GM21529 (cell line): ENCODE measurements around the gene SNCA.
A peak's percentile ranks its signal among the peaks of the same experiment; 100 is the strongest.

ENCODE experiments used
- ATAC-seq: cut with Tn5 transposase; IDR thresholded peaks from one replicate; pipeline ENCODE4 v1.9.1; 2021; ENCODE audit not compliant: unreplicated experiment

Gene SNCA

DNA sequence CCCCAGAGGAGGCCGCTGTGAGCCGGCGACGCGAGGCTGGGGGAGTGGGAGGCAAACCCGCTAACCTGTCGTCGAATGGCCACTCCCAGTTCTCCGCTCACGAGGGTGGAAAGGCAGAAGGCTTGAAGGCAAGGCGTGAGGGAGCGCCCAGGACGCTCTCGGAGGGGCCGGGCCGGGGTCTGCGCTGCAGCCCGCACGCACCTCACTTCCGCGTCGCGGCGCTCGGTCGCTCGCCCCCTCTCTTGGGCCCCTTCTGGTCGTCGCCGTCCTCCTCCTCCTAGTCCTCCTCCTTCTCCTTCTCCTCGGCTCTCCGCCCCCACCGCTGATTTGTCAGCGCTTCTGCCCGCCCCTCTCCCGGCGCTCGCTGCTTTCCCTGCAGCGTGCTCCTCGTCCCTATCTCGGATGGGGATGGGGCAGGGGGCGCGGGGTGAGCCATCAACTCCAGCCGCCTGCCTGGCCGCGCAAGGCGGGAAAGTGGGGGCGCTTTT, at the start of gene SNCA:
Gene SNCA, minus strand, starts transcription at position 265 of the 488 bp plus-strand sequence. CDS start 1,494 bp downstream, outside the sequence.
- ATAC-seq, result no peak

DNA sequence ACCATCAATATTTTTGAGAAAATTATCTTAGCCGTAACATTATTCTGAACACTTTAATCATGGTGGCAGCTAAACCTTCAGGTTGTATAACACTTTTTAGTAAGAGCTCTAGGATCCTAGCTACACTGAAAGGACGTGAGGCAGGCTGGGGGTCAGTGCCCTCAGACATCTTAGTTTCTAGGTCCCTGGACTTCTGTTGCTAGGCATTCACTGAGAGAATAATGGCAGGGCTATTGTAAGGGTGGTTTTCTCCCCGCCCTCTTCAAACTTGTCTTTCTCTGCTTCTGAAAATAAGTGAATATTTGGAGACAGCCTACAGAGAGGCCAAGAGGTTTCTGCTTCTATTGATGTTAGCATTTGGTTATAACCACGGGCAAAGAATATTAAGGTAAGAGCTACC, 42.3 kb upstream of the SNCA start:
- no peak for ATAC-seq

DNA sequence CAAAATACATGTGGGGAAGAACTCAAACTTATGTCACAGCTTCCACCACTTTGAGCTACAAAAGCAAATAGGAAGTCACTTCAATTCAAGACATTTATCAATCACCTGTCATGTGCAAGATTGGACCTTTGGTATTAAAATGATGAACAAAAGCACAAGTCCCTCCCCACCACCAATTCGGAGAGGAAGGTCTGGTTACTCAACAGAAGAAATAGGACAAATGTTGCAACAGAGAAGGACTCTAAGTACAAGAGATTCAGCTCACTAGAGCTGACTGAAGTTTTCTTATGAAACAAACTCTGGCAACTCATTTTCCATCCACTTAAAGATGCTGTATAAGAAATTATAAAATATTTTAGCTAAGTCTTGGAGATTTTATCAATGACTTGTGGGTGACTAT, 41.6 kb upstream of the SNCA start:
- ATAC-seq, result no peak

DNA sequence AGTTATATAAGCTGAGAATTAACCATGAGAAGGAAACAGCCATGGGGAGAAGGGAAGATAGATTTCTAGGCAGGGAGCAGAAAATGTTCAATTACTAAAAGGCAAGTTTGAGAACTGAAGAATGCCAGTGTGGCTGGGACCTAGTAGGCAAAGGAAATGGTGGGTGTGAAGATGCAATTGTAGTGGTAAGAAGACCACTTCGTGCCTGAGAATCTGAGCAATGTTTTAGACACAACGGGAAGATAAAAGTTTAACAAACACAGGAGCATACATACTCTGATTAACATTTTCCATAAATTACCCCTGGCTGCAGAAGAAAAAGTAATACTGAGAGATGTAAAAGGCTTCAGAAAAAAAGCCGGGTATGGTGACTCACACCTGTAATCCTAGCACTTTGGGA, 39.6 kb upstream of the SNCA start:
- ATAC-seq, result no peak

DNA sequence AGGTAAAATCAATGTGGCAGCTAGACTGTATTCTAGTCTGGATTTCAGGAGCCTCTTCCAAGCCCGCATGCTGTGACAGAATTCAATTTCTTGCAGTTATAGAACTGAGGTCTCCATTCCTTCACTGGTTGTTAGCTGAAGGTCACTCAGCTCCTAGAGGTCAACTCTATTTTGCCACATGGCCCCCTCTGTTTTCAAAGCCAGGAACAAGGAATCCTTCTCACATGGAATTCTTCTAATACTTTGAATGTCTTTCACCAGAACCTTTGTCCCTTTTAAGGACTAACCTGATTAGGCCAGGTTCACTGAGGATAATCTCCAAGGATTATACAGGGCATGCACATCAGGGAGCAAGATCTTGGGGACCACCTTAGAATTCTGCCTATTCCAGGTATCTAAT, 34.2 kb upstream of the SNCA start:
- ATAC-seq, result no peak

DNA sequence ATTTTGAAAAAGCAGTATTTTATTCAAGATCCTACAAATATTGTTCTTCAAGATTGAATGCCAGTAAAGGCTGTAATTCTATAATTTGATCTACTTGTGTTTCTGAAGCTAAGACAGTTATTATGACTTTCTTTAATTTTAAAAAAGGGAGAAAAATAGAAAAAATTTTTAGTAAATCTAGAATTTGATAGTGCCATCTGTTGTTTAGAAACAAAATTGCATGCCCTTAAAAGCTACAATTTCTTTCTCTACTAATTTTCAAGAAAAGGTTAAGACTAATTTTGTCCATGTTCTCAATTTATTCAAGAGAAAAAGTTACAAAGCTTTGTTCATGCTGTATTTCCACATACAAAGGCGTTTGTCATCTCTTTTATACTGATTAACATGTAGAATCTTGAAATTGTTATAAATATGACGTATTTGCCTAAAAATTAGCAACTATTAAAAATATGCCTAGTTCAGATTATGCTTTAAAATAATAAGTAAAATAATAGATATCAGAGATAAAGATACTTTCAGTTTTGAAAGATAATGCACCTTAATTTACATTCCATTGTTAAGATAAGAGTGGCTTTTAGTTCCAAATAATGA, 32.1 kb upstream of the SNCA start:
- no peak for ATAC-seq

DNA sequence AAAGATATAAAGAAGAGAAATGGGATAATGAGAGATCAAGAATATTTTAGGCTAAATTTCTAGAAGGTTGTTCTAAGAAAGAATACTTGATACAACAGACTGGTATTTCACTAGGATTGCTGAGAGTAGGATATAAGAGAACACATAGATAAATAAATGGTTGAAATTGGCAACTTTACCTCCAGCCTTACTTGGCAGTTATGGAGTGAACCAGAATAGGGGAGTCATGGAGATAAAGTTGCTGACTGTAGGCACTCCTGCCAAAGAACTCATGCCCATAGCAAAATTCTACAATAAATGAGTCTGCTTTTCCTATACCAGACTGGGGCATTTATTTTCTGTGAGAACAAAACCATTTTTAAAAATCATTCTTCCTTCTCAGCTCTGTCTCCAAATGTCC, 31.3 kb upstream of the SNCA start:
- ATAC-seq, result no peak

DNA sequence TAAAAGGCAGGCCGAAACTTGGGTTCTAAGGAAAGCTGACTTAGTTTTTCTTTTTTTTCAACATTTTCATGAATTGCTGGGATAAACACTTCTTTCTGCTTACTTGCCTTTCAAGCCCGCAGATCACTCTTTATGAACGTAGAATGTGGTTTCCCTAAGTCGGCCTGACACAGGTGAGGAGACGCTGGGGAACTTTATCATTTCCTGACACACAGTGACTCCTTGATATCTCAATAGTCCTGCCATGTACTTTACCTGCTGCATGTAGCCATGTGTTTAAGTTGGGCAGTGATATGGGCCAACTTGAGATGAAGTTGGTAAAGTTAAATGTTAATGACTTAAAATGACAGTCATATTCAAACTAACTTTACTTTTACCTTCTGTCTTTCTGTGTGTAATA, 26.6 kb upstream of the SNCA start:
- ATAC-seq, result no peak

DNA sequence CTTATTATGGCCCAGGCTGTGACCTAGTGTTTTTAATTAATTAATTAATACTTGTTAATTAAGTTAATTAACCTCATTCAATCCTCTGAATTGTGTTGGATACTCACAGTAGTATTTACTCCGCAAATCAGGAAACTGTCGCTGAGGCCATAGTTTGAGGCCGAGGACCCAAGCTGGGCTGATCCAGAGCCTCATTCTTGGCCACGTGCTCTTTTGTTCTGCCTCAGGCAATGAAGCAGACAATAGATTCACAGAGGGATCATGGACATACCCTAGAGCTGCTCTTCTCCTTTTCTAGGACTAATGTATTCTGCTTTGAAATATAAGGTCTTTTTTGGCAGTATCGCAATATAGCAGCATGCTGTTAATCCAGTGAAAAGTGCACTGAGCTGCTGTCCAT, 24.0 kb upstream of the SNCA start:
- ATAC-seq, result no peak

DNA sequence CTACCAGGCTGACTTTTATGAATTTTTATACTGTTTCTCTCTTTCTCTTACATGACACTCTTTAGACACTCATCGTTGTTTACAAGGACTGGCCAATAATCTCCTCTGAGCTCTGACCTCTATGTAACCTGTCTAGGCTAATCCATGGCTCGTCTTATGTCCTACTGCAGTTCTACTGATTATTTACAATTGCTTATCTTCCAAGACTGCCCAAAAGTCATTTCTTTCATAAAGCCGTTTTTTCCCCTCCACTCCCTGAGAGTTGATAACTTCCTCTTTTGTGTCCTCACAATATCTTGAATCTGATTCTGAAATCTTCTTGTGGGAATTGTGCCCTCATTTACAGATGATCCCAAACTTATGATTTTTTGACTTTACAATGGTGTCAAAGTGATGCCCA, 18.3 kb upstream of the SNCA start:
- ATAC-seq, result no peak

DNA sequence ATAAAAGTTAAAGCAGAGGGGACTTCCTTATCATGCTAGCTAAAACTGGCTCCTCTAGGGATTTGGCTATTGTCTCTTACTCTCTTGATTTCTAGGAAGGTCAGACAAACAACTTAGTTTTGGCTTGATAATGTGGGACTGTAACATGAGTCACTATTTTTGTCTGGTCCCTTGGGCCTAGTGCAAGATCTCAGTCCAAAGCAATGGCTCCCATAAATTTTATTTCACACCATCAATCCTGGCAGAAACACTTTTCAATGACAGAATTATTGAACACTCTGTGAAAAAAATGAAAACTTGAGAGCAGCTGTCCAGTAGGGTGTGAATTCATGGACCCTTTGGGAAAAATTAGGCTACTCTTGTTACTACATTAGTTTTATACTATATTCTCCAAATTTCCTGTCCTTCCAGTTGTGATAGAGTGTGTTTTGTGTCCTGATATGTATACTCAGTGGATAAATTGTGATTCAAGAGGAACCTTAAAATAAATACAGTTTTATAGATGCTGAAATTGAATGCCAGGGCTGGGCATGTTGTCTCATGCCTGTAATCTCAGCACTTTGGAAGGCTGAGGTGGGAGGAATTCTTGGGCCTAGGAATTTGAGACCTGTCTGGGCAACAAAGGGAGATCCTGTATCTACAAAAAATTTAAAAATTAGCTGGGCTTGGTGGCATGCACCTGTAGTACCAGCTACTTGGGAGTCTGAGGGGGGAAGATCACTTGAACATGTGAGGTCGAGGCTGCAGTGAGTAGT, 10.8 kb upstream of the SNCA start:
- ATAC-seq, result no peak

DNA sequence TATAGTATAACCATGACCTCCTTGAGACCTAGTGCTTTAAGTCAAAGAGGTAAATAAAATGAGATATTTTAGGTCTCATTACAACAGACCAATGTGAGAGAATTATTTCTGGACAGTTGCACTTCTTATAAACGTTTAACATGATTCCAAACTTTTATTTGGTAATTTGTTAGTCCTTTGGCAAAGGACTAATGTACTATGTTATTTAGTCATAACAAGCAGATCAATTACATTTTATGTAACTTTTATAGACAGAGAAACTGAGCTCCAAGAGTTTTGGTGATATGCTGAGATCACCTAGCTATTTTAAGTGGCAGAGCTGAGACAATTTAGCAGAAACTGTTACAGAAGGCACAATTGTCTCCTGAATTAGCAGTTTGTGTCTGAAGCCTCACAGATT, 2.6 kb upstream of the SNCA start:
- ATAC-seq, result no peak

DNA sequence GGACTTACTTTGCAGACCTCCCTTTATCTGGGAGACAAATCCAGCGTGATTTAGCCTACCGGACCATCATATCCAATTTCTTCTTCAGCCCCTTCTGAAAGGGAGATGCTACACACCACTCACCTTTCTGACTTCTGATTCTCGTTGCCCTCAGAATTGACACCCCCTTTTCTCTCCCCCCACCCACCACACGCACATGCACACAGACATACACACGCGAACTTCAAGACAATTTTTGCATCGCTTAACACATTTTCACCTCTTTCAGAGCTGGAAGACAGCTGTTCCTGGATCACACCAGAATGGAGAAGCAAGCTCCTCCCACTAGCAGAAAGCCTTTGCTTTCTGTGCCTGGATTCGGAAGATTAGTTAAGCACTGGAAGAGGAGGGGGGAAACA, 1.0 kb upstream of the SNCA start:
- ATAC-seq, result no peak

DNA sequence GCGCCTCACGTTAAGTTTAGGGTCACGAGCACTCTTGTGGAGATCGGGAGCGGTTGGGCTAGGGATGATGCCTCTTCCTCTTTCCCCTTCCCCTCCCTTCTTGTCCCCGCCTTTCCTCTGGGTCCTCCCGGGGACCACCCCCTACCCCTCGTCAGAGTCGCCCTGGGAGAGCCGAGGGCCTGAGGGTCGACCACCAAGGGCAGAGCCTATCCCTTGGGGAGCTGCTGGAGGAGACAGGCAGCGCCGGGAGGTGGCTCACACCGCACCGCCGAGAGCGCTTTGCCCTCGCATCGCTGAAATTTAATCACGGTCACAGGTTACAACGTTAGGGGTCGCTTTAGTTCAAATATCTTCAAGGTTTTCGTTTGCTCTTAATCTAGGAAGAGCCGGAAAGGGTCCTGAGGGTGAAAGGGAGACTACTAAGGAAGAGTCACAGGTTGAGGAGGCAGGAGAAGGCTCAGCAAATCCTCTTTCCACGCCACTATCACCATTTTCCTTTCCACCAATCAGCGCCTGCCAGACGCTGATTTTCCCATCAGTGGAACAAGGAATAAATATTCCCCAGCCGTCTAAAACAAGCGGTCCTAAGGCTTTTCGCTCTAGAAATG, 528 bp upstream of the SNCA start:
- ATAC-seq, result peak; percentile 46

DNA sequence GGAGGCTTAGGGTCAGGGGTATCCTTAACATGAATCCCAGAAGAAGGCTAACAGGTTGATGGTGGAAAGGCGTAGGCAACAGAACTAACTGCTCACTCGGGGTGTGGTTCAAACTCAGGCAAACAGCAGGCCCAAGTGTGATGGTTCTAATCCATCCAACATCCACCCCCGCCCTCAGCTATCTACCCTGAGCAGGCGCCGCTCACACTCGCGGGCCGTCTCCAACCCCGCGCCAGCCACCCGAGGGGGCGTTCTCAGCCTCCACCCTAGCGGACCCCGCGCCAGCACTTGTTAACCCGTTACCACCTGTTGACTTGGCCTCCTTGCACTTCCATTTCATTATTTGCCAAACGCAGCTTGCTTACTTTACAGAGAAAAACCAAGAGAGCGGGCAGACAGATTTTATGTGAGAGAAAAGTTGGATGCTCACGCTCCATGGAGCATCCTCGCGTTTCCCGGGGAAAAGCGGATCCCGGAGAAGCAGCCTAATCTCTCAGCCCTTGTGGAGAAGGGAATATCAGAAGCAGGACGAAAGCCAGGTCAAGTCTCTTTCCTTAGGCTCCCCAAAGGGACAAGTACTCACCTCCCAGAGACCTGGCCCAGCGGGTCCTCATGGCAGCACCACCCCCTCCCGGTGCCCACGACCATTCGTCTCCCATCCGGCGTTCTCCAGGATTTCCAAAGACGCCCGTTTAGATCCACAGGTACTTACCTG, 773 bp downstream of the SNCA start:
- ATAC-seq, result no peak

DNA sequence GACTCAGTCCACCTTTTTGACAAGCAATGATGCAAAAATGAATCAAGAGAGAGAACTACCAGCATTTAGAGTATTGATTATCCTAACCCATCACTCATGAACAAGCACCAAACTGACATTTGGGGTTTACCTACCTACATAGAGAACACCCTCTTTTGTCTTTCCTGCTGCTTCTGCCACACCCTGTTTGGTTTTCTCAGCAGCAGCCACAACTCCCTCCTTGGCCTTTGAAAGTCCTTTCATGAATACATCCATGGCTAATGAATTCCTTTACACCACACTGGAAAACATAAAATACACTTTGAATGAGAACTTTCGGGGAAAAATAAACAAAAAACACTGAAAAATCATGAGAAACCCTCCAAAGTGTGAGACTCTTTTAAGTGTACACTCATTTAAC, 1.5 kb downstream of the SNCA start:
- ATAC-seq, result no peak

DNA sequence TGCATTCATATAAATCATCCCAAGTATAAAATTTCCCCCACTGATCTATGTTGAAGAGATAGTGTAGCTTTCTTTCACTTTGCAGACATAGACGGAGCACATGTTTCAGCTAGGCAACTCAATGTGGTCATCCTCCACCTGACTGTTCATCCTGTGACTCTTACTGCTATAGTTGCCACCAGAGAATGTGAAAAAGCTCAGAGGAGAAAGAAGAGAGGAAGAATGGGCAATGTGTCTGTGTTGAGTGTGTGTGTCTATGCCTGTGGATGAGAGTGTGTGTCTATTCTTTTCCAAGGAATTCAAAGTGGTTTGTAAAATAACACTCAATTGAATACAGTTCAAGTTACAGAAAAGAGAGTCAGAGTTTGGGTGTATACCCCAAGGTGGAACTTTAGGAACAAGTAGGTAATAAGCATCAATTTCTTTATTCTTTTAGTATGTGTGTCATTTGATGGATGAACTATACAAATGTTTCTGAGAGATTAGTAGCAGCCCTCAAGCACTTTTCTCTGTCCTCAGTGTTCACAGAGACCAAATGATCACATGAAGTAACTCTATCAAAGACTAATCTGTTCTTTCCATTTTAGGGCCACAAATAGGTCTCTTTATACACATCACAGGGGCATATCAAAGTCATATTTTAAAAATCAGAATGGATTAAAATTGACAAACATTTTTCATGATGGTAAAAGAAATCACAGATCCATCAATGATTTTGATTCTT, 2.3 kb downstream of the SNCA start:
- no peak for ATAC-seq

DNA sequence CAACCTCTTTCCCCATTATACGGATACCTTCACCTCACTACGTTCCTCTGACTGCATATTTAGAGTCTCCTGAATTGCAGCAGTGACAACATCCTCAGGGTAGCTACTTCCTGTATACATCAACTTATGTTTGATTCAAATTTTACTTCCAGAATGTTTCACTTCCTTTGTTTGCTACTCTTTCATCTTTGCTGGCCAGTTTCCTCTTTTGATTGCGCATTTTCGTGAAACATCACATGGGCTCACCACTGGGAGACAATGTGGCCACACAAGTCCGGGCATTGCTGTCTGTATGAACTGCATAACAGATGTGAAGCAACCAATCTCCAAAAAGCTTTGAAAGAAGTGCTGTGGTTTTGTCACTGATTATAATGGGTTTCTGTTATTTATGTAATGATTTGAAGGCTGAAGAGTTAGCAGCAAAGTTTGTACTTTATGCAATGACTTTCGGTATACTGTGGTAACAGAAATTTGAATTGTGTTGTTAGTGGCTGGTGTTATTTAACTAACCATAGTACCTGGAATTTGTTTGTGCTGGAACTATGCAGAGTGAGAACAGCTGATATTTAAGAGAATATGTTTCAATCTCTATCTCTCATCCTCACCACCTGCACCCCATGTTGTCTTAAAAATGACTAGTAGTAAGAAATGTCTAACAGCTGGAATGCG, 7.4 kb downstream of the SNCA start:
- peak; percentile 96 for ATAC-seq

DNA sequence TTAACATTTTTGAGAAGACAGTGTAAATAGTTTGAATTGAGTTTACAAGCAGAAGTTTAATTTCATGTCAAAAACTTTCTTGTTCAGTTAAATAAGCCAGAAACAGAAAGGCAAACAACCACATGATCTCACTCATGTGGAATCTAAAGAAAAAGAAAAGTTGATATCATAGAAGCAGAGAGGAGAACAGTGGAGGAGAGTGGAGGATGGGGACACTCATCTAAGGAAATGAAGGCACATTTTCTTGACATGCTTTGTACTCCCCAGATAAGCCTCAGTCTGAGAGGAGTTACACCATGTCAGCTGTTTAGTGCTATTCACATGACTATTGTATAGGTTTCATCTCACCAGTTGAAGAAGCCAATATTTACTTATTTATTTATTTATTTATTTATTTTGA, 13.5 kb downstream of the SNCA start:
- ATAC-seq, result no peak

DNA sequence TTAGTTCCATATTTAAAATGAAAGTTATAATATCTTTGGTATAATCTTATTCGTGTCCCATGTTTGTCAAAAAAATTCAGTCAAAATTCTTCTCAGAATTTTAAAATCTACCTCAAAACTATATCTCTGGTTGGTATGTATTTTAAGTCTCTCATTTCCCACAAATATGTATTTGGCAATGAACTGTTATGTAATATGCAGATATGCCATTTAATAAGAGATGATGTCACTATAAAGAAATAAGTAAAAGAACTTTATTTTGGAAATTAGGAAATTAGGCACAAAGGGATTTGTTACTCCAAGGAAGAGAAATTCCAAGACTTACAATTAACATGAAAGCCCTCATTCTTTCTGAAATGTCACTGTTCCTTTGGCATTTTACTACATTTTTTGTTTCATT, 15.3 kb downstream of the SNCA start:
- ATAC-seq, result no peak

DNA sequence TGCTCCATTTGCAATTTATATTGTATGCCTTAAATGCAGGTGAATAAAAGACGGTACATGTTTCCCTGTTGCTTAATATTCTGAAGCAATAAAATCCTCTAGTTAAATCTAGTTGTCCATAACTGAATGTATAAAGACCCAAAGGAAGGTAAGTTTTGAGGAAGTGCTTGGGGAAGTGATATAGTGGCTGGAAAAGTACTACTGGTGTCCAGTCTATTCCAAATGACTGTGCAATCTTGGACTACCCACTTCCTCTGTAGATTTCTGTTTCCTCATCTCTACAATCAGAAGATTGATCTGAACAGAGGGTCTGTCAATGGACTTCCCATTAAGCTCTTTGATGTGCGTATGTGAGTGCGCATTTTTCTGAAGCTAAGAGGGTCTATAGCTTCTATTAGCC, 17.0 kb downstream of the SNCA start:
- no peak for ATAC-seq
